GM18507 (cell line): ENCODE results near the gene GPM6B.
A peak's percentile ranks its signal among the peaks of the same experiment; 100 is the strongest.

Experiments
- DNase-seq: peaks from one replicate; pipeline ENCODE4 v3.0.0; 2011; ENCODE audit warnings: low read depth; ENCODE audit not compliant: insufficient read length; ENCODE audit errors: extremely low spot score
- FAIRE-seq: peaks from 2 replicates; lab custom pipeline; 2011; peaks lifted over from hg19 to GRCh38; lab: Jason Lieb, UNC

The GPM6B gene

DNA sequence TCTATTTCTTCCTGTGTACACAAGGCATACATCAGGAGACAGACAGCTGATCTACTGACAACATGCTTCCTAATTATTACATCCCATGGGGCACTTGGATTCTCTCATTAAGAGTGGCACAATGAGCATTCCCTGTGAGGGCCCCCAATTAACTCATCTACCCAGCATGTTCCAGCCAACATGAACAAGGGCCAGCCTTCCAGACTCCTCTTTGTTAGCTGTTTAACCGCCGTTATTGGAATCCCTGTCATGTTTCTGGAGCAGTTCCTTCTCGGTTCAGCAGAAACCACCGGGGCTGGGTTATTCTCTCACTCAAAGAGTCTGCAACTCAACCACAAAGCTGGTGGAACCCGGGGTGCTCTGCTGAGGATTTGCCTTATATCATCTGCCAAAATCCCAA is 9.9 kb upstream of the GPM6B start:
- DNase-seq = no peak
- no peak for FAIRE-seq

DNA sequence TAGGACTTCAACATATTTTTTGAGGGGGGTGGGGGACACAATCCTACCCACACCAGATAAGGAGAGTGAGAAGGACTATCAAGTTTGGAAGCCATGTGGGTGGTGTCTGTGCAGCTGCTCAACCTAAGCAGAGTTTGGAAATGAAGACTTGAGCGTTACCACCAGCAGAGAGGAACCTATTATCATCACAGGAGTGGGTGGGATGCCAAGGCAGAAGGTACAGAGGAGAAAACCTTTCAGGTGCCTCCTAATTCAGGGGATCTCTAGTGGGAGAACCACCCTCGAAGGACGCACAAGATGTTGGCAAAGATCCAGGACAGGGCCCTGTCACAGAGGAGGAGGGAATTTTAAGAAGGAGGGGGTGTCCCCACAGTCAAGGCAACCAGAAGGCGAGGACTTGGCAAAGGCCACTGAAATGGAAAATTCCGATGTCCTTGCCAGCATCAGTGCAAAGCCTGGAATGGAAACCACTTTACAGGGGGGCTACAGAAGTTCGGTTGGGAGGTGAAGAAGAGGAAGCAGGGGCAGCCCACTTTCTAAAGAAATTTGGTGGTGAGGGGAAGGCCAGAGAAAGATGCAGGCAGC is 8.4 kb upstream of the GPM6B start:
- FAIRE-seq = no peak
- DNase-seq = no peak

DNA sequence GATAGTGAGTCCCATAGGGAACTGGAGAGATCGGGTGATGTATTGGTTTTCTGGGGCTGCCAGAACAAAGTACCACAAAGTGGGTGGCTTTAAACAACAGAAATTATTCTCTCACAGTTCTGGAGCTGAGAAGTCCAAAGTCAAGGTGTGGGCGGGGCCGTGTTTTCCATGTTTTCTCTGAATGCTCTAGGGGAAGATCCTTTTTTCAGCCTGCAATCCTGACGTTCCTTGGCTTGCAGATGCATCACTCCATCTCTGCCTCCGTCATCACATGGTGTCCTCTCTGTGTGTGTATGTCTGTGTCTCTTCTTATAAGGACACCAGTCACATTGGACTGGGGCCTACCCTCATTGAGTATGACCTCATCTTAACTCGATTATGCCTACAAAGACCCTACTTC is 7.9 kb upstream of the GPM6B start:
- DNase-seq (no peak), FAIRE-seq (no peak)

DNA sequence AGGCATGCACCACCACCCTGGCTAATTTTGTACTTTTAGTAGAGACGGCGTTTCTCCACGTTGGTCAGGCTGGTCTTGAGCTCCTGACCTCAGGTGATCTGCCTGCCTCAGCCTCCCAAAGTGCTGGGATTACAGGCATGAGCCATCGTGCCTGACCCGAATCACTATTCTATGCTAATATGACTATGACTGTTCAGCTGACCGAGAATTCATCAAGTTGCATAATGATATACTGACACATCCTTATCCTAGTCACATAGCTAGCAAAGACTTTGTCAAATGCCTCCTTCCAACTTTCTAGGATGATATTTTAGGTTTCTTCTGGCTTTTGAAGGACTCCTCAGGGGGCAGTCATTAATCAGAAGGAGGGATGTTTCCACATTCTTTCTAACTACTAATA is 4.8 kb upstream of the GPM6B start:
- FAIRE-seq = no peak

DNA sequence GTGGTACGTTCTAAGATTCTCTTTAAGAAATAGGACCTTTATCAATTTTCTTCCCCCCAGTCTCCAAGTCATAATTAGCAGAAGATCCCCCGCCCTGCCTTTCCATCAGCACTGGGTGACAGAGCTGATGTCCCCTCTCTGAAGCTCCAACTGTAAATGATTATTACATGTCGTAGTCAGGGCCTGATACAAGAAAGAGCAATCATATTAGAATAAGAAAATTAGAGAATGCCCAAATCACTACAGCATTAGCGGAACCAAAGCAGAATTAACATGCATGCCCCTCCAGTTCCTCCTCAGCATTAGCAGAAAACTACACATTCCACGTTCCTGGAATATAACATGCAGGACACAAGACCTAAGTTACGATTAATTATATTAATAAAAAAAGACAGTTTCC is 717 bp downstream of the GPM6B start:
- FAIRE-seq (no peak), DNase-seq (no peak)

More for the DNA sequence above, 4.8 kb upstream of the GPM6B start:
- DNase-seq = no peak

DNA sequence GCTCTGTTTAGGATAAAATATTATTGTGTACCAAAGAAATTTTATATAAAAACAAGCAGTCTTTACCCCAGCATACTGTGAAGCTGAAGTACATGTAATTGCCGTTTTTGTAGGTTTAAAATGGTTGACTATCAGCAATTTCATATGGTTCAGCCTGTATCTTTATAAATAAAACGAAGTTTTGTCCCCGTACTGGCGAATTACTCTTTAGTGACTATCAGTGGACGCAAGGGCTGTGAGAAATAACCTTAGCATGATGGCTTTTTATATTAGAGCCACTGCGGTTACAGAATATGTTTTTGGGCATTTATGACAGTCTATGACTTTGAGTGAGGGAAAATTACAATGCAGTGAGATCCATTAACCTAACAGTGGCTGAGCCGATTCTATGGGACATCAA is 1.2 kb downstream of the GPM6B start:
- FAIRE-seq = no peak
- DNase-seq = no peak

DNA sequence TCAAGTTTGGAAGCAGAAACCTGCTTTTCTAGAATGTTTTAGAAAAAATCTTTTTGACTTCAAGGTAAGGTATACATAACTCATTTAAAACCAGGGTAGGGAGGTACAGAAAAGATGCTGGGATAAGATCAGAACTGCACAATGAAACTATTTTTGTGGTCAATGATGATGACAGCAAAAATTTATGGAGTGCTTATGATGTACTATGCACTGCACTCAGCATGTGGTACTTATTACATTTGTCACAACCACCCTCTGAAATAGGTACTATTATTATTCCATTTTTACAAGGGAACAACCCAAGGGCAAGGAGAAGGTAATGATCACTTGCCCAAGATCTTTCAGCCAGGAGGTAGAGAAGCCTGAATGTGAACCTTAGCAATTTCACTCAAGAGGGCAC is 8.0 kb downstream of the GPM6B start:
- DNase-seq = no peak
- no peak for FAIRE-seq

DNA sequence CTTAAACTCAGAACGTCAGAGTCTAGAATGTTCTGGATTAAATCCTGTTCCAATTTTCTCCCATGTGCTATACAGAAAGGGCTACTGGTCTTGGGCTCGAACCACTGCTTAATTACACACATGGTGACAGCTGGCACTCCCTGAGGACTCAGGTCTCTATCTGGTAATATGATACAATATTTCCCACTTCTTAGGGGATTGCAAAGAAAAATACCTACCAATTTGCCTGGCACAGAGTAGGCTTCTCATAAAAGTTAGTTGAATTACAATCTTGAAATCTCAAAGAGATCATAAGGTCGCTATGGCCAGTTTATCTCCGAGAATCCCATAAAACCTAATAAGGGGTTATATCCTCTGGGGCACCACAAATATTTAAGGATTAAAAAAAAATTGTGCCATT is 8.6 kb downstream of the GPM6B start:
- FAIRE-seq = no peak
- DNase-seq = no peak

DNA sequence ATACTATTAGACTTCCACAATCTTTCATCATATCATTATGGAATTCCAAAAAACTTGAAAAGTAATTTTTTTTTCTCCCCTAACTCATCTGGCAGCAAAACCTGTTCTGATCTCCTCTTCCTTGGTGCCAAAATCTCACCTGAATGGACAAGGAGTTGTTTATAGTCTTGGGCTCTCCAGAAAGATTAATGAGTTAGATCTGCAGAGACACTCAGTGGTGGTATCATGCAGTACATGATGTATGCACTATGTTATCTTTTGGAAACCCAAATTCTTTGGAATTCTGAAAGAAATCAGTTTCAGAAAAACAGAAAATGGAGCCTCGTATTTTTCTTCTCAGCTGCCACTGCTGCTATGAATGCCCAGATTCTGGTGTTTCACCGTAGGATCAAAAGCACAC is 11.7 kb downstream of the GPM6B start:
- FAIRE-seq (no peak), DNase-seq (no peak)

DNA sequence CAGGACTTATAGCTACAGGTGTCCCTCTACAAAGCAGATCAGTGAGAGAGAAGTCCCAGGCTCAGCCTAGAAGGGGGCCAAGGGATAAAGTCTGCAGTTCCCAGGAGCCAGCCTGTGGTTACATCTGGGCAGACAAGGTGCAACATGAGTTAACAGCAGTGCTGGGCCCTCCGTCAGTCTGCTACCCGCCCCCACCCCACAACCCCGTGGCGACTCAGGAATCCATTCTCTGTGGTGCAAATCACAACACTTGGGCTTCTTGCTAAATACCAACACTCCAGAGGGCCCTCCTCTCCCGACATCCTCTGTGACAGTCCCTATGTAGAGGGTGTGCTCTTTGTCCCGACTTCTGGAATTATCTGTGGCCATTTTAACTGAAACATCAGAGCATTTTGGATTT is 13.8 kb downstream of the GPM6B start:
- DNase-seq = no peak
- no peak for FAIRE-seq

DNA sequence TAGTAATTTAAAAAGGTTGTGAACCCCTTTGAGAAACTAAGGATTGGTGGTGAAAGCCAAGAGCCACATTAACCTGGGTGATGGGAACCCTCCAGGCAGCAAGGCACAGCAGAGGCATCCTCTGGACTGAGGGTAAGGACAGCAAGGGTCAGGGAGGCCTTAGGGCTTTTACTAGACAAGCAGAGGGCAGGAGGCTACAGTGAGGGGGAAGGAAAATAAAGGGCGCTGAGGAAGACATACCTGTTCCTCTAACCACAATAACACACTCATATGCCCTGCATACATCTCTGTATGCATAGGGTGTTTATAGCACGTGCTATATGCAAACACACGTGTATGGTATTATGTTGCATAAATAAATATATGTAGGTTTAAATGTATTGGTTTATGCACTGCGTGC is 18.7 kb downstream of the GPM6B start:
- FAIRE-seq (no peak), DNase-seq (no peak)

DNA sequence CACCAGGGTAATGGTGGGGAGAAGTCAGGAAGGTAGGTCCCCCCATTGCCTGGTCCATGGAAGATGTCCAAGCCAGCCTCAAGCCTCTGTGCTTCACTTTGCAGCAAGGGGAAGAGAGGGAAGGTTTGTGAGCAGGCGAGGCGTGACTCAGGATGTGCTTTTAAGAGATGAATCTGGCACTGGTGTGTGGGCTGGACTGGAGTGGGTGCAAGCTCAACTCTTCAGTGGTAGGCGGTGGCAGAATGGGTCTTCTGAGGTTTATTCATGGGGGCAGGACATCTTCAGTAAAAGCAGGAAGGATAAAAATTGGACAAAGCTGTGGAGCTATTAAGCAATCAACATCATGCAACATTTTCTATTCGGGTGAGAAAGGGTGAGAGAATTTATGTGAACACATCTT is 19.4 kb downstream of the GPM6B start:
- FAIRE-seq = no peak
- no peak for DNase-seq

DNA sequence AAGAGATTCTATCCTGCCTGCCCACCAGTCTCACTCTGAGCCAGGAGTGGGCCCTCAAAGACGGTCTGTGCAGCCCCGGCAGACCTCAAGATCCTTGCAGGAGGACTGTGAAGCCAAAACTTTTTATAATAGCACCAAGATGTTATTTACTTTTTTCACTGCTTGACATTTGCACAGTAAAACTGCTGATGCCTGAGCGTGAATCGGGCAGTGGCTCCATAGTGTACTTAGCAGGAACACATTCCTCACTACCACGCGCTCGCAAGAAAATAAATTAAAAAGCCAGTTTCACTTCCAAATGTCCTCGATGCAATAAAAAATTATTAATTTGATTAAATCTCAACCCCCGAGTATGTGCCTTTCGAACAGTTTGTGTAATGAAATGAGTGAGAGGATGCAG is 22.5 kb downstream of the GPM6B start:
- no peak for DNase-seq
- no peak for FAIRE-seq

DNA sequence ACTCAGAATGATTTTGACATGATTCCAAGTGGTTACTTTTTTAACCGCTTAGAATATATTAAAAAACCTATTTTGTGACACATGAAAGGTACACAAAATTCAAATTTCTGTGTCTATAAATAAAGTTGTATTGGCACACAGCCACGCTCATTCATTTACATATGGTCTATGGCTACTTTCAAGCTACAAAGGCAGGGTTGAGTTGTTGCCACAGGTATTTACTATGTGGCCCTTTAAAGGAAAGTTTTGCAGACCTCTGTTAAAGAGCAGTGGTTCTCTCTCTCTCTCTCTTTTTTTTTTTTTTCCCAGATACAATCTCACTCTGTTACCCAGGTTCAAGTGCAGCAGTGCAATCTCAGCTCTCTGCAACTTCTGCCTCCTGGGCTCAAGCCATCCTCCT is 23.0 kb downstream of the GPM6B start:
- peak; percentile 51 for FAIRE-seq

DNA sequence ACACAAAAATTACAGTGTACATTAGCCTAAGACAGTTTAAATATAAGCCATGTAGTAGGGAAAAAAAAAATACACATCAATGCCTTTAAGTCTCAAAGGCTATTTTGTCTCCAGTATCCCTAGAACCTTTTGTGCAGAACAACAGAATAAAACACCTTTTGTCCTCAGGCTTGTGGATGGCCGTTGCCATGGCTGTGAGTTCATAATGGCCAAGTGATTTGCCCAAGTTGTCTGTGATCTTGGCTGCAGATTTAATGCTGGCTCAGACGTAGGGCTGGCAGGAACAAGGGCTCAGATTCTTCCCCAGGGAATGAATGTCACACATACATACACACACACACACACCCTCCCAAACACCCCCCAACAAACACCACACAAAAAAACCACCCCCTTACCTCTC is 25.3 kb downstream of the GPM6B start:
- FAIRE-seq = no peak
- no peak for DNase-seq

More for the DNA sequence above, 23.0 kb downstream of the GPM6B start:
- no peak for DNase-seq

DNA sequence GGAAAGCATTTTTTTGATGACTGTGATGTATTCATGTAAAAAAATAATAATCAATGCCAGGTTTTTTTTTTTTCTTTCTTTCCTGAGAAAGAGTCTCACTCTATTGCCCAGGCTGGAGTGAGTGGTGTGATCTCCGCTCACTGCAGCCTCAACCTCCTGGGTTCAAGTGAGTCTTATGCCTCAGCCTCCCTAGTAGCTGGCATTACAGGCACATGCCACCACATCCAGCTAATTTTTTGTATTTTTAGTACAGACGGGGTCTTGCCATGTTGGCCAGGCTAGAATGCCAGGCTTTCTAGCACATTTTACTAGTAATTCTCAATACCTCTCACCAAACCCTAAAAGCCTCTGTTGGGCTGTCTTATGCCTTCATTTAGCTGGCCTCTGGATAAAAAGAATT is 25.7 kb downstream of the GPM6B start:
- no peak for DNase-seq
- no peak for FAIRE-seq

DNA sequence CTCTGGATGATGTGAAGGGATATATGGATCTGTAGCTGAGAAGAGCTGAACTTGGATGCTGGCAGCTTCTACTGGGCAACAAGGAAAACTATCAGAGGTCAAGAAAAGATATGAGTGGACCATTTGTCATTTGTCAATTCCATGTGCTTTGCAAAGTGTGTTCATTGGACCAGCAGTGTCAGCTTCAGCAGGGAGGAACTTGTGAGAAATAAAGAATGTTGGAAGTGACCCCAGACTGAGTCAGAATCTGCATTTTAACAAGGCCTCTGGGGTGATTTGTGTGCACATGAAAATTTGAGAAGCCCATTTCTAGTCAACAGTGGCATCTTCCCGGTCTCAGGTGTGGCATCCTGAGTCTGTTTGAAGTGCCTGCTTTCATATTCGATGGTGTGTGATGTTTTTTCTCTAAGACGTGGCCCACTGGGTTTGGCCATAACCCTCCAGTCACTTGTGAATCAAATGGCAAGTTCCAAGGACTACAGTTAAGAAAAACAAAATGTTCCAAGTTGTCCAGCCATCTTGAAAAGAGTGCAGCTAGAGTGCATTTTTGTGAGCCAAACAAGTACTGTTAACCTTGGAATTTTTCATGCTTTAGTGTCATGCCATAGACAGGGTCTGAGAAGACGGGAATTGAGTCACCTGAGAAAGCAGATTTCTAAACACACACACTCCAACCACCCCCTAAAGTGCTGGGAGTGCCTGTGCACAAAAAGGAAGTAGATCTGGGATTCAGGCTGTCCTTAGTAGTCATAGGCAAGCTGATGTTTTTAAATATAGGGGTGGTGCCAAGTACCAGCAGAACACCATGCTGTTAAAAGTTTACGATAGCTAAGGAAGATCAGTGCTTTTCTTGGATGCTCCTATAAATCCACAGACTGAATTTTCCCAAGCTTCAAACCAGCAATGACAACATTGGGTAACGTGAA is 26.4 kb downstream of the GPM6B start:
- FAIRE-seq (peak; percentile 38), DNase-seq (no peak)

DNA sequence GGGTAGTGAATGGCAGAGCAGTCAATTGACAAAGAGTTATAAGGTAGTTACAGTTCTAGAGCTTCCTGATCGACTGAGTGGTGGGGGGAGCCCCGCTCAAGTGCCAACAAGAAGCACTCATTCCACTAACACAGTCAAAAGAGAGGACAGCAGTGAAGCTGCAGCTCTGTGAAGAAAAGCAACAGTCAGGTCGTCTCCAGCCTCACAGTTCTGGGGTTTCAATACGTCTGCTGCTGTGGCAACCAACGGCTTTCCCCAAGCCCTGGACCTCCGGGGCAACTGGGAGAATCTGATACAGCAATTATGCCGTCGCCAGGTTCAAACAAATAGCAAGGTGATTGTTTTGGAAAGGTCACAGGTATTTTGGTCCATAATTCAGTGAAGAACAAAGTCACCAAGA is 30.8 kb downstream of the GPM6B start:
- FAIRE-seq (no peak), DNase-seq (no peak)

DNA sequence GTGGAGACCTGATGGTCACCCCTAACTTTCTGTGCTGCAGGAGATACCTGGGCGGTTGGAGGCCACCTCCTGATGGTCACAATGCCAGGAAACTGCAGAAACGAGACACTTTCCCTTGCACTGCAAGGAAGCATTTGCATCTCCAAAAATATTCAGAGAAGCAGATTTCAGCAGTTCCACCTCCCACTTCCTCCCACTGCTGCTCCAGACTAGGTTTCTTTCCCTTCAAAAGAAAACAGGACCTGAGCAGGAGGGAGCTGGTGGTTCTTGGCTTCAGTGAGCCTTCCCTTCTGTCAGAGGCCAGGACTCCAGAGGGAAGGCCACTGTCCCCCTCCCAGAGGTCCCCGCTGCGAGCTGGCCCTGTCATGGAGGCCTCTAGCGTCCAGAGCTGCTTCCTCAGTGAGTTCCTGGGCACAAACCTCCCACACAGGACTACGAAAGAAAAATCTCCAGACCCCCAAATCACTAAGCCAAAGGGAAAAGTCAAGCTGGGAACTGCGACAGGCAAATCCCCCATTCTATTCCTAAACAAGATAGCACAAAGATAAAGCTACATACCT is 35.9 kb downstream of the GPM6B start:
- DNase-seq (no peak), FAIRE-seq (no peak)

DNA sequence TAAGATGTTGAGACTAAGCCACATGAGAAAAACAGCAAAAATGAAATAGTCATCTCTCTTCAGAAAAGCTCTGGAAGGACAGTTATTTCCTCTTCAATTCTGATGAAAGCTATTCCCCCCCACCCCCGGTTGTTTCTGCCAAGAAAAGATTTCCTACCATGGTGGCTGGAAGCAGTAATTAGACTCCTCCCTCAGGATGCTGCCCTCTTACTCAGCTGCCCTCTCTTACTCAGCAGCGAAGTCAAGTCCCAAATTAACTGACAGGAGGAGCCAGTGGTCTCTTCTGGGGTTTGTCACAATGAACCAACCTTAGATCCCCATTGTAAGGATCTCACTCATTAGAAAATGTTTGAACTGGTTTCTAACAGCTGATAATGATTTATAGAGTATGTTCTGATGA is 38.0 kb downstream of the GPM6B start:
- DNase-seq (no peak), FAIRE-seq (peak; percentile 46)

DNA sequence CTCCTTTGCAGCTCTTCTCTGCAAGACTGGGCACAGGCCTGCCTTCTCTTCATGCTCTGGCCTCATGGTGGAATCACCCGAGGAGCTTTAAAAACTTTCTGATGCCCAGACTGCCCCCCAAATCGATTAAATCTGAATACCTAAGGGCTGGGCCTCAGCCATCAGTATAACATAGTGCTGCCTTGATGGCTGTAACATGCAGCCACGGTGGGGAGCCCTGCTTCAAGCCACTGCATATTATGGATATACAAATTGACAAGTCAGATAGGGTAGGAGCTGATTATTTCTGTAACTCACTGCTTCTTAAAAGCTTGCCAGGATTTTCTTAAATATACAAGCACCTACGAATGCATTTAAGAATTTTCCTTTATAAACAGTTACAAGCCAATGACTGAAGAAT is 40.5 kb downstream of the GPM6B start:
- FAIRE-seq = no peak

More for the DNA sequence above, 40.5 kb downstream of the GPM6B start:
- no peak for DNase-seq
